Esophagus (tissue), 2 donors: ENCODE results near the gene WDFY1. TPM values are rescaled to one million over a fixed set of nuclear protein-coding genes. Genes with fewer than 3 reads are reported as not detected.
A peak's percentile ranks its signal among the peaks of the same experiment; 100 is the strongest.

ENCODE experiments used
- H3K27ac ChIP-seq, 2 donors: one replicate each; pipeline ENCODE4 v1.5.1; 2013; ENCODE audit warnings: low read depth in 2 of 2, mild to moderate bottlenecking in 2 of 2, inconsistent platforms in 1 of 2, low read length in 1 of 2, moderate library complexity in 1 of 2
- H3K27me3 ChIP-seq, 2 donors: one replicate each; pipeline ENCODE4 v1.6.1; 2013; ENCODE audit warnings: low read length in 2 of 2, control low read depth in 1 of 2, mild to moderate bottlenecking in 1 of 2; ENCODE audit not compliant: insufficient read depth in 2 of 2, control insufficient read depth in 1 of 2
- H3K36me3 ChIP-seq, 2 donors: one replicate each; pipeline ENCODE4 v1.6.1; 2013; ENCODE audit warnings: low read length in 1 of 2; ENCODE audit not compliant: control insufficient read depth in 2 of 2, insufficient read depth in 2 of 2
- H3K4me1 ChIP-seq, 2 donors: one replicate each; pipeline ENCODE4 v1.6.1; 2013; ENCODE audit warnings: low read length in 1 of 2; ENCODE audit not compliant: control insufficient read depth in 2 of 2, insufficient read depth in 2 of 2
- H3K4me3 ChIP-seq, 2 donors: one replicate each; pipeline ENCODE4 v1.5.1; 2013; ENCODE audit warnings: low read length in 2 of 2, mild to moderate bottlenecking in 2 of 2, low read depth in 1 of 2, moderate library complexity in 1 of 2
- H3K9me3 ChIP-seq, 2 donors: one replicate each; pipeline ENCODE4 v1.6.1; 2013; ENCODE audit warnings: mild to moderate bottlenecking in 2 of 2, low read depth in 1 of 2, low read length in 1 of 2, moderate library complexity in 1 of 2; ENCODE audit not compliant: control insufficient read depth in 2 of 2, insufficient read depth in 1 of 2
- WGBS, 2 donors: extraction: QIAGEN DNeasy Blood & Tissue Kit; methylation state at CpG; one replicate each; pipeline ENCODE4 v1.1.7; 2013; 5-methylcytosine and 5-hydroxymethylcytosine counted together
- polyA plus RNA-seq, 2 donors: library from polyadenylated mRNA; stranded (reverse); fragments of 200-250 nt; gene quantifications; one replicate each; pipeline ENCODE4 v1.2.3, GENCODE V29; 2013
- donor health status: healthy with polysubstance abuse.
- donor health status: Bipolar disorder and iron deficiency.

WDFY1 gene
- polyA plus RNA-seq, 2 donors = 5.0 to 8.7 TPM

DNA sequence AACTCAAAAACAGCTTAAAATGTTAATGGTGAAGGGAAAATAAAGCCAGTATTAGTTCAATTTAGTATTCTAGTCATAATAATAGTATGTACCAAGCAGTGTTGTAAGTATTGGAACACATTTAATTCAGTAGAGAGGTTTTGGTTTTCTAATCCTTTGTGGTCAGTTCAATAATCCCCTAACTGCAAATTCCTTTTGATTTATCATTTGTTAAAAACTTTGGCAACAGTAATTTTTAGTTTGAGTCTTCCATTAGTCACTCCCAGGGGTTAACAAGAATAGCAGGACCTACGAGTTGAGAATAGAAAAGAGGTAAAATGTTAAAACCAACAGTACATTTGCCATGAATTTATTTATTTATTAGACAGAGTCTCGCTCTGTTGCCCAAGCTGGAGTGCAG lies 22.8 kb upstream of the WDFY1 start:
- Histone ChIP-seq H3K27me3 (no peaks in the 10 kb centered on the region), H3K36me3 (peaks cover 0 to 2% of the 10 kb centered on the region in 2 donors)
- WGBS, 2 donors = 54 to 76% methylated on average over 2 of the region's 2 CpGs

DNA sequence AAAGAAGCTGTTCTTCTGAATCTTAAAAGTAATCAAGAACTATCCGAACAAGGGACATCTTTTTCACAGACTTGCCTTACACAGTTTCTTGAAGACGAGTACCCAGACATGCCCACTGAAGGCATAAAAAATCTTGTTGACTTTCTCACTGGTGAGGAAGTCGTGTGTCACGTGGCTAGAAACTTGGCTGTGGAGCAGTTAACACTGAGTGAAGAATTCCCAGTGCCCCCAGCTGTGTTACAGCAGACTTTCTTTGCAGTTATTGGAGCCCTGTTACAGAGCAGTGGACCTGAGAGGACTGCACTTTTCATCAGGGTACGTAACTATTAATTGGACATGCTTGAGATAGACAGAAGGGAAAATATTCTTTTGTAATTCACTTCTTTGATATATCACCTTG lies 14.6 kb upstream of the WDFY1 start:
- Histone ChIP-seq H3K4me3 (peak overlapping the region in 1 of 2 donors; percentile 1), H3K4me1 (peaks cover 0 to 2% of the 10 kb centered on the region in 2 donors), H3K27ac (no peak overlapping the region), H3K9me3 (no peaks in the 10 kb centered on the region), H3K36me3 (peaks cover 2 to 4% of the 10 kb centered on the region in 2 donors), H3K27me3 (no peaks in the 10 kb centered on the region)
- 33 to 41% methylated on average over 5 of the region's 5 CpGs for WGBS, 2 donors

More for the DNA sequence above, 22.8 kb upstream of the WDFY1 start:
- Histone ChIP-seq H3K27ac (no peak overlapping the region), H3K4me1 (no peaks in the 10 kb centered on the region), H3K9me3 (no peaks in the 10 kb centered on the region), H3K4me3 (no peak overlapping the region)

DNA sequence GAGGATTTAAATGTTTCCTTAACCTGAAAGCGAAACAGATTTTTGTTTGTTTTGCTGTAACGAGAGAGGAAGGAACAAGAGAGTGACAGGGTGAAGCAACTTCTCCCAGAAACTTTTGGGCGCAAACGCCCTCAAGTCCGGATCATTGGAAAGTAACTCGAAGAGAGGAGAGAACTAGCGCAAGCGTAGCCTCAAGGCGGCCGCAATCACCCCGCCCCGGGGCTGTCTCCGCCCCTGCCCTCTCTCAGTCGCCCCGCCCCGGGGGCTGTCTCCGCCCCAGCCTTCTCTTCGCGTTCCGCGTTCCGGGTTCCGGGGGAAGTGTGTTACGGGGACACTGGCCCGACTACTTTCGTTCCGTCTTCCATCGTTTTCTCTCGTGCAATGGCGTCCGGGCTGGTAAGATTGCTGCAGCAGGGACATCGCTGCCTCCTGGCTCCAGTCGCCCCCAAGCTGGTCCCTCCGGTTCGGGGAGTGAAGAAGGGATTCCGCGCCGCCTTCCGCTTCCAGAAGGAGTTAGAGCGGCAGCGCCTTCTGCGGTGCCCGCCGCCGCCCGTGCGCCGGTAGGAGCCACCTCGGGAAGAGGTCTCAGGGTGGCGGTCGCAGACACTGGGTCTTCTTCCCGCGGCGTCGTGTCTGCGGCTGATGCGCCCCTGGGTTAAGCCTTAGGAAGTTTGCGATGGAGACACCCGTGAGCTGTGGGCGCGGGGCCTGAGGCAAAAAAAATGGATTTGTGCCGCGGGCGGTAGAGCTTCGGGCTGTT lies 12.1 kb upstream of the WDFY1 start, which contains the start of gene MRPL44:
TSS of gene MRPL44 (plus strand) at position 372 of the 760 bp plus-strand sequence. CDS start at position 382, 10 bp downstream.
- WGBS, 2 donors = 0% methylated on average over 65 of the region's 65 CpGs
- Histone ChIP-seq H3K9me3 (no peaks in the 10 kb centered on the region), H3K27ac (peak within 1 kb of the TSS; percentile 60 to 78), H3K4me3 (peak within 1 kb of the TSS; percentile 93 to 94), H3K4me1 (peaks cover 0 to 2% of the 10 kb centered on the region in 2 donors), H3K36me3 (peaks cover 2 to 4% of the 10 kb centered on the region in 2 donors), H3K27me3 (no peaks in the 10 kb centered on the region)

DNA sequence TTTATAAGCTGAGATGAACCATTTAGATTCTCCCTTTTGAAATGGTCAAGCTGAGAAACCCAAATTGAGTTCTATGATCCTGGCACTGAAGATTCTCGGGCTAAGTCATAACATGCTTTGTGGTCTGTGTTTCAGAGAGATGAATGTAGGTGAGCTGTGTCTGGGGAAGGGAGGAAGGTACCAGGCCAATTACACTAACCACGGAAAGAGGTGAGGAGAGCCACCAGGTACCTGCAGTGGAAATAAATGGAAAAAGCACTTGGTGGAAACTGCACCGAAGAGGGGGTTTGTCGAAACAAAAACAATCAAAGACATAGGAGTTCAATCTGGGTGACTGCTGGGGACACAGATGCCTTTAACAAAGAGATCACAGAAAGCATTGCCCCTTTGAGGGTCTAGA lies 11.2 kb upstream of the WDFY1 start:
- peaks cover 0 to 2% of the 10 kb centered on the region in 2 donors for H3K4me1 ChIP-seq
- H3K9me3 ChIP-seq = no peaks in the 10 kb centered on the region
- WGBS, 2 donors = 66 to 76% methylated on average over 4 of the region's 4 CpGs
- H3K27ac ChIP-seq = peak overlapping the region; percentile 1 to 52
- peak overlapping the region in 1 of 2 donors; percentile 1 for H3K4me3 ChIP-seq
- peaks cover 2 to 4% of the 10 kb centered on the region in 2 donors for H3K36me3 ChIP-seq
- H3K27me3 ChIP-seq = no peaks in the 10 kb centered on the region

DNA sequence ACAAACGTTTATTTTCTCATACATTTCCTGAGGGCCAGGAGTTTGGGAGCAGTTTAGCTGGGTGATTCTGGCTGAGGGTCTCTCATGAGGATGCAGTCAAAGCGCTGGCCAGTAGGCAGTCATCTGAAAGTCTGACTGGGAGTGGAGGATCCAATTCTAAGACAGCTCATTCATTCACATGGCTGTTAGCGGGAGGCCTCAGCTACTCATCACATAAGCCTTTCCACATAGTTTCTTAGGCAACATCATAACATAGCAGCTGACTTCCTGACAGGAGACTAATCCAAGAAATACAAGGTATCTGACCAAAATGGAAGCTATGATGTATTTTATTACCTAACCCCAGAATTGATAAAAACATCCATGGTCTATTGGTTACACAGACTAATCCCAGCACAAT lies 9.3 kb upstream of the WDFY1 start:
- 76 to 78% methylated on average over 3 of the region's 3 CpGs for WGBS, 2 donors
- Histone ChIP-seq H3K27ac (no peak overlapping the region), H3K4me1 (no peaks in the 10 kb centered on the region), H3K27me3 (no peaks in the 10 kb centered on the region), H3K9me3 (no peaks in the 10 kb centered on the region), H3K36me3 (no peaks in the 10 kb centered on the region), H3K4me3 (no peak overlapping the region)

DNA sequence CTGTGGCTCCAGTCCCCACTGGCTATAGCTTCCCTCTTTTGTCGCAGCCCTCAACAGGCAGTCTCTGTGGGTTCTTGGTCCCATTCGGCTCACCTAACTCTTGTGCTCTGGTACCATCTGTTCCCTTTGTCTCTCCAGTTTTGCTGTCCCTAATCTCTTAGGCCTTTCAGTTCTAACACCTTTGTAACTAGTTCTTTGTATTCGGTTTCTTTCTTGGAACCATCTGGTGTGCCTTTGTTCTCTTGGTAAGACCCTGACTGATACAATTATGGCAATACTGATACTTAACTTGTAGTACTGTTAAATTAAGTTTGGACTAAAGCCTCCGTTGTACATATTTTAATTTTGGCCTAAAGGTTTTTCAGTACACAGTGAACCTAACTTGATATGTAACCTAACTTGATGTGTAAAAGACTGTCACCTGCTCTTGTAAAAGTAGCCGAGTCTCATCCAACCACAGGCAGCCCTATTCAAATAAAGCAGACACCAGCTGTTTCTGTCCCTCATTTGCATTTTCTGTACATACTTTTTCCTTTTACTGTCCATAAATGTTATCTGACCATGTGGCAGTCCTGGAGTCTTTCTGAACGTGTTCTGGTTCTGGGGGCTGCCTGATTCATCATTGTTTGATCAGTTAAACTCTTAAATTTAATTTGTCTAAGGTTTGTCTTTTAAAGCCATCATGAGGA lies 7.3 kb upstream of the WDFY1 start:
- Histone ChIP-seq H3K36me3 (no peaks in the 10 kb centered on the region), H3K27ac (no peak overlapping the region), H3K4me1 (peaks cover 0 to 5% of the 10 kb centered on the region in 2 donors), H3K9me3 (no peaks in the 10 kb centered on the region), H3K27me3 (no peaks in the 10 kb centered on the region), H3K4me3 (no peak overlapping the region)
- WGBS, 2 donors = 80 to 82% methylated on average over 6 of the region's 6 CpGs

DNA sequence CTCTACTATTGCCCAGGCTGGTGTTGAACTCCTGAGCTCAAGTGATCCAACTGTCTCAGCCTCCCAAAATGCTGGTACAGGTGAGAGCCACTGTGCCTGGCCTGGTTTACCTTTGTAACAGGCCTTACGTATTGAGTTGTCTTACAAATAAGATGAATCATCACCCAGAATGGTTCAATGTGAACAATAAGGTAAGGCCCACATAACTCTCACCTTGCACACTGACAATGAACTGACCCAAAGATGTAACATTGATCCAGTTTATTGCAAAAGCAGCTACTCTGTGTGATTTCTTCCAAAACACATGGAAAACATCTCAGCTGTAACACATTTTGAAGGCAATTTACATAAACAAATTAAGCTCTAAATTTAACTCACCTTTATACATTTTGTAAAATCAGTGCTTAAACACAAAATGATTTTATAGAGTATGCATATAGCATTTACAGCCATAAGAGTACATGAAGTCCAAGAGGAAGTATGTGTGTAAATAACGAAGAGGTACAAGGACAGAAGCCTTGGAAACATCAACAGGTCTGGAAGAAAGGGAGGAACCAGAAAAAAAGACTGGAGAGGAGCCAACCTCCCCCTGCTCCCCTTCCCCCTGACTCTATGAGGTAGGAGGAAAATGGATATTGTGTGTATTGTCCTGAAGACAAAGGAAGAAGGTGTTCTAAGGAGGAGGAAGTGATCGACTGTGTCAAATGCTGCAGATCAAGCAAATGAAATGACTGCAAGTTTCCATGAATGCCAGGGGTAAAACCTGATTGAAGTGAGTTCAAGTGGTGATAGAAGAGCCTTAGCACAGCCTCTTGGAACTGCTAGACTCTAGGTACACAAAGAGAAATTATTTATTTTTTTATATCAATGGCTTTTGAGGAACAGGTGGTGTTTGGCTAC lies 5.6 kb upstream of the WDFY1 start:
- H3K4me1 ChIP-seq = peaks cover 0 to 6% of the 10 kb centered on the region in 2 donors
- WGBS, 2 donors = 56 to 64% methylated on average over 3 of the region's 3 CpGs
- H3K27ac ChIP-seq = no peak overlapping the region
- no peaks in the 10 kb centered on the region for H3K9me3 ChIP-seq
- no peaks in the 10 kb centered on the region for H3K36me3 ChIP-seq
- H3K27me3 ChIP-seq = no peaks in the 10 kb centered on the region
- no peak overlapping the region for H3K4me3 ChIP-seq

DNA sequence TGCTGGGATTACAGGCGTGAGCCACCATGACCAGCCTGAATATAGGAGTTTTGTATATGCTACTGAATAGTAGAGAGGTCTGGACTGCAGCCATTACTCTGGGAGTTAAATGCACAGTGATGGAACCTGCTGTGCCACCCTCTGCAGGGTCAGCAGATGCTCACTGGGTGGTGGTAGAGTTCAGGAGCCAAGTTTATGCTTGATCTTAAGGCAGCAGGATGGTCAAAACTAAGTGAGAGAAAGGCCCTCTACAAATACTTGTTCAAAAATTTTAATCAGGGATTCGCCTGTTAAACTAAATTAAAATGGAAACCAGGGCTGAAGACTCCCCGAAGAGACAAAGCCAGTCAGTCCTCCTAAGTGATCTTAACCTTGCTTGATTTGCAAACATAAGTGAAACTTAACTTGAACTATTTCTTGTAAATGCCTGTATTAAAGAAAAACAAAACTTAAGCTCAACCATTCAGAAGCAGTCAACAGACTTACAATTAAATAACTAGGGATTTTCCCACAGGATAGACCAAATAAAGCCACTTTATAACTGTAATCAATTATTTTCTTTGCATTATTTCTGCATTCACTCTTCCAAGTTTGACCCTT lies 4.2 kb upstream of the WDFY1 start:
- WGBS, 2 donors = 70 to 74% methylated on average over 3 of the region's 3 CpGs
- no peak overlapping the region for H3K27ac ChIP-seq
- H3K27me3 ChIP-seq = no peaks in the 10 kb centered on the region
- H3K9me3 ChIP-seq = no peaks in the 10 kb centered on the region
- no peak overlapping the region for H3K4me3 ChIP-seq
- no peaks in the 10 kb centered on the region for H3K36me3 ChIP-seq
- H3K4me1 ChIP-seq = peaks cover 0 to 6% of the 10 kb centered on the region in 2 donors

DNA sequence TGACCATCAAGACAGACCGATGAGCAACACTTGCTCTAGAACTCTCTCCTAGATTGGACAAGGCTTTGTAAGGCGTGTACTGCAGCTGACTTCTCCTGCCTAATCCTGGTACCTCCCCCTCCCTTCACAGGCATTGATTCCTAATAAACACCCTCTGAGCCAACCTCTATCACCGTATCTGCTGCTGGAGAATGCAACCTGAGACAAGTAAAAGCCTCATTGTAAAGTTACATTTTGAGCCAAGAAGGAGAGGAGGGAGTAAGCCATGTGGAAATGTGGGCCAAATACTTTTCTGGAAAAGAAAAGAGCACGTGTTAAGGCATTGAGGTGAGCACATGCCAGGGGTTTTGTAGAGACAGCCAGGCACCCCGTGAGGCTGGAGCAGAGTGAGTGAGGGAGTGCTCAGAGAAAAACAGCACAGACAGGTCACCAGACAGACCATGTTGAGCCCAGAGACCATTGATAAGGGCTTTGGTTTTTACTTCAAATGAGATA lies 2.6 kb upstream of the WDFY1 start:
- H3K36me3 ChIP-seq = no peaks in the 10 kb centered on the region
- H3K27ac ChIP-seq = no peak overlapping the region
- peaks cover 3 to 6% of the 10 kb centered on the region in 2 donors for H3K4me1 ChIP-seq
- H3K4me3 ChIP-seq = no peak overlapping the region
- H3K9me3 ChIP-seq = no peaks in the 10 kb centered on the region
- no peaks in the 10 kb centered on the region for H3K27me3 ChIP-seq
- WGBS, 2 donors = 26 to 39% methylated on average over 5 of the region's 5 CpGs
